H9 (cell line): ENCODE data around the gene SCTR. TPM values are rescaled to one million over a fixed set of nuclear protein-coding genes. Genes with fewer than 3 reads are reported as not detected.

Experiments
- DNase-seq: peaks from one replicate; pipeline ENCODE4 v3.0.0-alpha.2; 2017
- H2AFZ ChIP-seq: one replicate; pipeline ENCODE4 v1.6.1; 2013; ENCODE audit warnings: mild to moderate bottlenecking, low read length, control low read depth, moderate library complexity
- H2AK5ac ChIP-seq: 2 replicates; pipeline ENCODE4 v1.6.1; 2013; ENCODE audit warnings: low read length, control low read depth, mixed read lengths; ENCODE audit not compliant: insufficient read length
- H2BK120ac ChIP-seq: one replicate; pipeline ENCODE4 v1.6.1; 2013; ENCODE audit warnings: low read depth, mild to moderate bottlenecking, low read length, control low read depth, inconsistent platforms; ENCODE audit not compliant: poor library complexity, severe bottlenecking
- H2BK12ac ChIP-seq: 2 replicates; pipeline ENCODE4 v1.6.1; 2013; ENCODE audit warnings: low read length, control low read depth, mixed read lengths, low read depth; ENCODE audit not compliant: insufficient read length
- H2BK15ac ChIP-seq: 2 replicates; pipeline ENCODE4 v1.6.1; 2013; ENCODE audit warnings: low read depth, low read length, control low read depth
- H2BK20ac ChIP-seq: one replicate; pipeline ENCODE4 v1.6.1; 2013; ENCODE audit warnings: low read depth, mild to moderate bottlenecking, low read length, control low read depth, inconsistent platforms; ENCODE audit not compliant: poor library complexity, severe bottlenecking
- H2BK5ac ChIP-seq: 2 replicates; pipeline ENCODE4 v1.6.1; 2013; ENCODE audit warnings: low read length, control low read depth, mixed read lengths; ENCODE audit not compliant: insufficient read length
- H3K14ac ChIP-seq: 2 replicates; pipeline ENCODE4 v1.6.1; 2013; ENCODE audit warnings: low read length, control low read depth; ENCODE audit not compliant: insufficient read depth
- H3K18ac ChIP-seq: 2 replicates; pipeline ENCODE4 v1.6.1; 2013; ENCODE audit warnings: low read depth, mild to moderate bottlenecking, mixed read lengths, low read length, control low read depth; ENCODE audit not compliant: insufficient read length
- H3K23ac ChIP-seq: 2 replicates; pipeline ENCODE4 v1.6.1; 2013; ENCODE audit warnings: low read length, control low read depth, mixed read lengths, low read depth; ENCODE audit not compliant: insufficient read length
- H3K23me2 ChIP-seq: 2 replicates; pipeline ENCODE4 v1.6.1; 2013; ENCODE audit warnings: low read depth, mild to moderate bottlenecking, mixed read lengths, low read length, control low read depth; ENCODE audit not compliant: insufficient read length, poor library complexity, severe bottlenecking
- H3K27ac ChIP-seq: 2 replicates; pipeline ENCODE4 v1.5.1; 2013; ENCODE audit warnings: low read length, control low read depth, mixed read lengths, low read depth; ENCODE audit not compliant: insufficient read length
- H3K27me3 ChIP-seq: 2 replicates; pipeline ENCODE4 v1.6.1; 2013; ENCODE audit warnings: low read length, control low read depth, inconsistent platforms; ENCODE audit not compliant: insufficient read depth
- H3K4ac ChIP-seq: 2 replicates; pipeline ENCODE4 v1.6.1; 2013; ENCODE audit warnings: low read depth, mild to moderate bottlenecking, control low read depth, inconsistent platforms, low read length, moderate library complexity
- H3K4me1 ChIP-seq: 2 replicates; pipeline ENCODE4 v1.6.1; 2013; ENCODE audit warnings: low read length, control low read depth, inconsistent platforms; ENCODE audit not compliant: insufficient read depth
- H3K4me2 ChIP-seq: 2 replicates; pipeline ENCODE4 v1.6.1; 2013; ENCODE audit warnings: low read length, control low read depth, mixed read lengths; ENCODE audit not compliant: insufficient read length, insufficient read depth
- H3K56ac ChIP-seq: 2 replicates; pipeline ENCODE4 v1.6.1; 2013; ENCODE audit warnings: low read depth, mild to moderate bottlenecking, mixed read lengths, low read length, control low read depth; ENCODE audit not compliant: insufficient read length
- H3K79me1 ChIP-seq: 2 replicates; pipeline ENCODE4 v1.6.1; 2013; ENCODE audit warnings: low read depth, mild to moderate bottlenecking, moderate library complexity, low read length, control low read depth, inconsistent platforms; ENCODE audit not compliant: insufficient read depth, poor library complexity, severe bottlenecking
- H3K79me2 ChIP-seq: 2 replicates; pipeline ENCODE4 v1.6.1; 2013; ENCODE audit warnings: low read length, control low read depth, inconsistent platforms; ENCODE audit not compliant: insufficient read depth
- H3K9ac ChIP-seq: 2 replicates; pipeline ENCODE4 v1.6.1; 2013; ENCODE audit warnings: low read length, control low read depth, mixed read lengths; ENCODE audit not compliant: insufficient read length; ENCODE audit errors: extremely low read depth
- H3K9me3 ChIP-seq: one replicate; pipeline ENCODE4 v1.6.1; 2013; ENCODE audit warnings: low read depth, low read length, inconsistent platforms; ENCODE audit not compliant: control insufficient read depth
- H3T11ph ChIP-seq: one replicate; pipeline ENCODE4 v1.6.1; 2013; ENCODE audit warnings: mild to moderate bottlenecking, low read length, control low read depth, inconsistent platforms
- H4K20me1 ChIP-seq: one replicate; pipeline ENCODE4 v1.6.1; 2013; ENCODE audit not compliant: control insufficient read depth, insufficient read length, insufficient read depth
- H4K5ac ChIP-seq: 2 replicates; pipeline ENCODE4 v1.6.1; 2013; ENCODE audit warnings: low read depth, mild to moderate bottlenecking, mixed read lengths, low read length, control low read depth; ENCODE audit not compliant: insufficient read length
- H4K8ac ChIP-seq: replicated peaks from 2 replicates; pipeline ENCODE4 v1.6.1; 2013; ENCODE audit warnings: low read length, control low read depth, mixed read lengths, low read depth; ENCODE audit not compliant: insufficient read length
- H4K91ac ChIP-seq: 2 replicates; pipeline ENCODE4 v1.6.1; 2013; ENCODE audit warnings: low read depth, mild to moderate bottlenecking, moderate library complexity, mixed read lengths, low read length, control low read depth; ENCODE audit not compliant: insufficient read length
- H3K27ac Mint-ChIP-seq, 3 experiments: 2 replicates in 2 of 3; 3 replicates in 1 of 3; pipeline ENCODE4 v1.8.0; 2020 to 2021; ENCODE audit warnings: mixed read lengths in 3 of 3, mild to moderate bottlenecking in 1 of 3, moderate library complexity in 1 of 3
- H3K27me3 Mint-ChIP-seq: 2 replicates; pipeline ENCODE4 v1.8.0; 2021; ENCODE audit warnings: low read depth, mild to moderate bottlenecking, moderate library complexity, mixed read lengths
- H3K36me3 Mint-ChIP-seq, 3 experiments: 2 replicates in 2 of 3; 3 replicates in 1 of 3; pipeline ENCODE4 v1.8.0; 2020 to 2021; ENCODE audit warnings: low read depth in 3 of 3, mixed read lengths in 3 of 3; ENCODE audit not compliant: insufficient read depth in 1 of 3
- H3K4me1 Mint-ChIP-seq, 2 experiments: 2 replicates each; pipeline ENCODE4 v1.8.0; 2020; ENCODE audit warnings: mixed read lengths in 2 of 2
- H3K4me3 Mint-ChIP-seq, 2 experiments: 2 replicates in 1 of 2; 3 replicates in 1 of 2; pipeline ENCODE4 v1.8.0; 2020 to 2021; ENCODE audit warnings: mild to moderate bottlenecking in 2 of 2, mixed read lengths in 2 of 2, moderate library complexity in 1 of 2
- H3K9me3 Mint-ChIP-seq, 2 experiments: 2 replicates in 1 of 2; 3 replicates in 1 of 2; pipeline ENCODE4 v1.8.0; 2020; ENCODE audit warnings: mild to moderate bottlenecking in 2 of 2, mixed read lengths in 2 of 2, moderate library complexity in 1 of 2
- total RNA-seq: library from RNA; stranded (reverse); gene quantifications from 2 replicates; pipeline ENCODE4 v1.2.1, GENCODE V29; 2021
- TF ChIP-seq, protein P1 (sequence below): fragments of 200-600 bp; sonication (generic); conservative IDR thresholded peaks from 3 replicates; pipeline ENCODE4 v1.8.0; 2021; ENCODE audit warnings: antibody characterized with exemption, mild to moderate bottlenecking

Gene SCTR
- total RNA-seq, 1 experiment from 2014 or later, result not detected

GRCh38 chr2:119537792-119538191 is 13.5 kb upstream of the SCTR start:
- H3K56ac ChIP-seq, result no peak overlapping the region
- no peak overlapping the region for H2BK5ac ChIP-seq
- Mint-ChIP-seq H3K4me3 (no peak overlapping the region), H3K9me3 (peaks cover 11 to 13% of the 10 kb centered on the region in 2 experiments), H3K36me3 (peaks cover 3 to 12% (median 4%) of the 10 kb centered on the region in 3 experiments; a peak in 6 of 7 replicates), H3K27ac (no peak overlapping the region), H3K27me3 (no peaks in the 10 kb centered on the region; the same call in none of the 2 replicates), H3K4me1 (peaks cover 10 to 13% of the 10 kb centered on the region in 2 experiments)
- no peak overlapping the region for H2AFZ ChIP-seq
- no peak overlapping the region for H3K27ac ChIP-seq
- H3K9me3 ChIP-seq, result no peaks in the 10 kb centered on the region
- no peak overlapping the region for H2BK20ac ChIP-seq
- H4K8ac ChIP-seq, result no peak overlapping the region
- no peak overlapping the region for H3K18ac ChIP-seq
- H3K4me2 ChIP-seq, result no peak overlapping the region
- H4K91ac ChIP-seq, result no peak overlapping the region
- no peak overlapping the region for H3K14ac ChIP-seq
- DNase-seq, result no peak
- H3K23ac ChIP-seq, result no peak overlapping the region
- H3K4me1 ChIP-seq, result no peaks in the 10 kb centered on the region
- H3K27me3 ChIP-seq, result no peaks in the 10 kb centered on the region
- H3K79me1 ChIP-seq, result no peaks in the 10 kb centered on the region
- H3K4ac ChIP-seq, result no peak overlapping the region
- TF ChIP-seq, protein P1, sequence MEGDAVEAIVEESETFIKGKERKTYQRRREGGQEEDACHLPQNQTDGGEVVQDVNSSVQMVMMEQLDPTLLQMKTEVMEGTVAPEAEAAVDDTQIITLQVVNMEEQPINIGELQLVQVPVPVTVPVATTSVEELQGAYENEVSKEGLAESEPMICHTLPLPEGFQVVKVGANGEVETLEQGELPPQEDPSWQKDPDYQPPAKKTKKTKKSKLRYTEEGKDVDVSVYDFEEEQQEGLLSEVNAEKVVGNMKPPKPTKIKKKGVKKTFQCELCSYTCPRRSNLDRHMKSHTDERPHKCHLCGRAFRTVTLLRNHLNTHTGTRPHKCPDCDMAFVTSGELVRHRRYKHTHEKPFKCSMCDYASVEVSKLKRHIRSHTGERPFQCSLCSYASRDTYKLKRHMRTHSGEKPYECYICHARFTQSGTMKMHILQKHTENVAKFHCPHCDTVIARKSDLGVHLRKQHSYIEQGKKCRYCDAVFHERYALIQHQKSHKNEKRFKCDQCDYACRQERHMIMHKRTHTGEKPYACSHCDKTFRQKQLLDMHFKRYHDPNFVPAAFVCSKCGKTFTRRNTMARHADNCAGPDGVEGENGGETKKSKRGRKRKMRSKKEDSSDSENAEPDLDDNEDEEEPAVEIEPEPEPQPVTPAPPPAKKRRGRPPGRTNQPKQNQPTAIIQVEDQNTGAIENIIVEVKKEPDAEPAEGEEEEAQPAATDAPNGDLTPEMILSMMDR, result no peak
- H2BK120ac ChIP-seq, result no peak overlapping the region
- H2BK12ac ChIP-seq, result no peak overlapping the region
- H2BK15ac ChIP-seq, result no peak overlapping the region
- H4K20me1 ChIP-seq, result no peaks in the 10 kb centered on the region
- no peak overlapping the region for H2AK5ac ChIP-seq
- H3K79me2 ChIP-seq, result no peaks in the 10 kb centered on the region
- no peak overlapping the region for H3T11ph ChIP-seq
- H3K9ac ChIP-seq, result no peak overlapping the region
- H4K5ac ChIP-seq, result no peak overlapping the region
- H3K23me2 ChIP-seq, result no peaks in the 10 kb centered on the region
